ENCODE data around the gene ARHGEF12.

Gene ARHGEF12

DNA sequence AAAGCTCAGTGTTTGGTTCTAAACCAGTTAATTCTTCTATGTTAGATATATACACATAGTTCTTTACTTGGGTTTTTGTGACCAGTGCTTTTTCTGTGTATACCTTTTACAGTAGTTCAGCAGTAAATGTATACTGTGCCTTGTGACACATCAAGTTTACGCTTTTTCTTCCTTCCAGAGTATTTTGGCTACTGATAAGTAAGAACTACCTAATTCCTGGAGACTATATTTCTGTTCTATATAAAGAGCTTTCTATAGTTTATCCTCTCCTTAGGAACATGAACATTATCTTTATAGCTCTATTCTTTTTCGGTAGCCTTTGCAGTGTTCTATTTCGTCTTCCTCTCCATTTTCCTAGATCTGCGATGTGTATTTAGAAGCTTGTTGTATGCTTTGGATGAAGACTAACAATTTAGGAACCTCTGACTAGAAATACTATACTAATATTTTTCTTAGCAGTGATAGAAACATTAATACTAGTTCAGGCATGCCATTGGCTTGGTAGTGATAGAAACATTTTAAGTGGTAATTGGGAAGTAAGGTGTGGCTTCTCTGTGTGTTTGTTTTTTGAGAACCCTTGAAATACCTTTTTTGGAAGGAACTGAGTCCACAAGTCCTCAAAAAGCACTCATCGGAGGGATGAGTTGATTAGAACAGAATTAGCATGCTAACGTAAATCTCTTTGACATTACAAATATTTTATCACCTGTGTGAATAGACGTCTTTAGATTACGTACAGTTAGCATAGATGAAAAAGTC is 74.6 kb downstream of the ARHGEF12 start:
- no peak for DNase-seq (ENCODE audit: low spot score)
- in situ Hi-C loops (cut with MboI; ENCODE audit: low sequenced_read_pairs, unreplicated experiment) = no loop called here
- TF ChIP-seq, protein P1, sequence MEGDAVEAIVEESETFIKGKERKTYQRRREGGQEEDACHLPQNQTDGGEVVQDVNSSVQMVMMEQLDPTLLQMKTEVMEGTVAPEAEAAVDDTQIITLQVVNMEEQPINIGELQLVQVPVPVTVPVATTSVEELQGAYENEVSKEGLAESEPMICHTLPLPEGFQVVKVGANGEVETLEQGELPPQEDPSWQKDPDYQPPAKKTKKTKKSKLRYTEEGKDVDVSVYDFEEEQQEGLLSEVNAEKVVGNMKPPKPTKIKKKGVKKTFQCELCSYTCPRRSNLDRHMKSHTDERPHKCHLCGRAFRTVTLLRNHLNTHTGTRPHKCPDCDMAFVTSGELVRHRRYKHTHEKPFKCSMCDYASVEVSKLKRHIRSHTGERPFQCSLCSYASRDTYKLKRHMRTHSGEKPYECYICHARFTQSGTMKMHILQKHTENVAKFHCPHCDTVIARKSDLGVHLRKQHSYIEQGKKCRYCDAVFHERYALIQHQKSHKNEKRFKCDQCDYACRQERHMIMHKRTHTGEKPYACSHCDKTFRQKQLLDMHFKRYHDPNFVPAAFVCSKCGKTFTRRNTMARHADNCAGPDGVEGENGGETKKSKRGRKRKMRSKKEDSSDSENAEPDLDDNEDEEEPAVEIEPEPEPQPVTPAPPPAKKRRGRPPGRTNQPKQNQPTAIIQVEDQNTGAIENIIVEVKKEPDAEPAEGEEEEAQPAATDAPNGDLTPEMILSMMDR (IDR thresholded peaks at IDR 0.05; ENCODE audit: borderline replicate concordance, control extremely low read depth, extremely low read depth, insufficient read depth, missing control alignments) = no peak

GRCh38 chr11:120413480-120413879 is 77.3 kb downstream of the ARHGEF12 start:
- in situ Hi-C loops (cut with MboI; ENCODE audit: low sequenced_read_pairs, unreplicated experiment) = no loop called here
- DNase-seq (ENCODE audit: low spot score) = no peak
- TF ChIP-seq, protein P1 (IDR thresholded peaks at IDR 0.05; ENCODE audit: borderline replicate concordance, control extremely low read depth, extremely low read depth, insufficient read depth, missing control alignments) = no peak

- no peak for DNase-seq (ENCODE audit: low spot score)
- in situ Hi-C loops (cut with MboI; ENCODE audit: low sequenced_read_pairs, unreplicated experiment) = no loop called here
- TF ChIP-seq, protein P1 (IDR thresholded peaks at IDR 0.05; ENCODE audit: borderline replicate concordance, control extremely low read depth, extremely low read depth, insufficient read depth, missing control alignments) = no peak
Observed at GRCh38 chr11:120420572-120420971, 84.4 kb downstream of the ARHGEF12 start.

- TF ChIP-seq, protein P1 (IDR thresholded peaks at IDR 0.05; ENCODE audit: borderline replicate concordance, control extremely low read depth, extremely low read depth, insufficient read depth, missing control alignments) = no peak
- DNase-seq (ENCODE audit: low spot score) = no peak
Observed at GRCh38 chr11:120424185-120424969, 88.2 kb downstream of the ARHGEF12 start.

DNA sequence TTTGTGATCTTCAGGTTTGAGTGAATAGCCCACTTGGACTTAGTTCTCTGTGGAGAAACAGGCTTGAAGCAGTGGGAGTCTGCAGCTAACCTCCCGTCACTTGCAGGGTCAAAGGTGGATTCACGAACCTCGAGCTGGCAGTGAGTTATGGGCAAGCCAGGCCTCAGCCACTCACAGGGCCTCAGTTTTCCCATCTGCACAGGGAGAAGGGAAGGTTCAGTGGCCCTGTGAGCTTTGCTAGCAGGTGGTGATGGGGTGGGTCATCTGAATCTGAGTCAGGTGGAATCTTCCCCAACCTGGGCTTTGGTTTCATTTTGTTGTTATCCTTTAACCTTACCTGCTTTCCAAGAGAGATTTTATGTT is 88.7 kb downstream of the ARHGEF12 start:
- peak; percentile 26 for DNase-seq (ENCODE audit: low spot score)
- TF ChIP-seq, protein P1 (IDR thresholded peaks at IDR 0.05; ENCODE audit: borderline replicate concordance, control extremely low read depth, extremely low read depth, insufficient read depth, missing control alignments) = no peak
- in situ Hi-C loops (cut with MboI; ENCODE audit: low sequenced_read_pairs, unreplicated experiment) = no loop called here

More at GRCh38 chr11:120424185-120424969, 88.2 kb downstream of the ARHGEF12 start:
- in situ Hi-C loops (cut with MboI; ENCODE audit: low sequenced_read_pairs, unreplicated experiment) = no loop called here

DNA sequence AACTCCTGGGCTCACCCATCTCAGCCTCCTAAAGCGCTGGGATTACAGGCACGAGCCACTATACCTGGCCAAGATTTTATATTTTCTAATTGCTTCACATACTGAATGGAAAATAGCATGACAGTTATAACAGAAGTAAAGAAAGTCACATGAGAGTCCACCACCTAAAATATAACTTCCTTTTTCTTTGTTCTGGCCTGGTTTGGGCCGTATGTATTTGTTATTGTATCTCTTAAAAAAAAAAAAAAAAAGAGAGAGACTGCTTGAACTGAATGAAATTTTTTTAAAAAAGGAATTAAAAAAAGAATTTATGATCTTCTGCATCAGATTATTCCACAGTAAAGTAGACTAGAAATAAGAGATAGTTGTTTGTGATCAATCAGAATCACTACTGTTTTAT is 89.3 kb downstream of the ARHGEF12 start:
- TF ChIP-seq, protein P1 (IDR thresholded peaks at IDR 0.05; ENCODE audit: borderline replicate concordance, control extremely low read depth, extremely low read depth, insufficient read depth, missing control alignments) = no peak
- in situ Hi-C loops (cut with MboI; ENCODE audit: low sequenced_read_pairs, unreplicated experiment) = no loop called here
- DNase-seq (ENCODE audit: low spot score) = no peak

Measured in GM13976 (cell line).